ENCODE measurements around the gene C22orf23.

DNA sequence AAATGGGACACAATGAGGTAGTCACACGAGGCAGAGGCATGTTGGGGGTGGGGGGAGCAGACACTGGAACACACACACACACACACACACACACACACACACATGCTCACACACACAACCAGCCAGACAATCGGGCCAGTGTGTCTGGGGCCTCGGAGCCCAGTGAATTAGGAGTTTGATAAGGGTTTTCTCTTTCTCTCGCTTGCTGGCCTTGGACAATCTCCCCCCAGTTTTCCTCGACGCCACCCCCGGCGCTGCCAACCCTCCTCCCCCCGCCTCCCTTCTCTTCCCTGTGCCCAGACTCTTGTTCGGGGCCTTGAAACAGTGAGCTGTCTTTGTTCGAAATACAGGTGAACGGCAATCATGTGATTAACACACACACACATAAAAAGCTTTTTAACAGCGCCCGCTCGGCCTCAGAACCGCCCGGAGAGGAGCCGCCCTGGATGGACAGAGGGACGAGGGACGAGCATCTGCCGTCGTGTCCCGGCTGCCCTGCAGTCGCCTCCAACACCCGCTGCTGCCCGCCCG lies 32.4 kb upstream of the C22orf23 start:
- TF ChIP-seq ZNF274 (IDR thresholded peaks at IDR 0.05; ENCODE audit: low read depth, low read length) (no peak), YY1 (IDR thresholded peaks at IDR 0.05; ENCODE audit: insufficient read depth, insufficient read length) (no peak), SUZ12 (IDR thresholded peaks at IDR 0.05; ENCODE audit: extremely low read depth, insufficient read depth, insufficient read length) (no peak)
